GM19397 (cell line): ENCODE results near the gene GRIN2A.

Source experiments
- ATAC-seq: cut with Tn5 transposase; IDR thresholded peaks from one replicate; pipeline ENCODE4 v1.9.1; 2021; ENCODE audit warnings: mild to moderate bottlenecking, moderate library complexity; ENCODE audit not compliant: unreplicated experiment

The GRIN2A gene

DNA sequence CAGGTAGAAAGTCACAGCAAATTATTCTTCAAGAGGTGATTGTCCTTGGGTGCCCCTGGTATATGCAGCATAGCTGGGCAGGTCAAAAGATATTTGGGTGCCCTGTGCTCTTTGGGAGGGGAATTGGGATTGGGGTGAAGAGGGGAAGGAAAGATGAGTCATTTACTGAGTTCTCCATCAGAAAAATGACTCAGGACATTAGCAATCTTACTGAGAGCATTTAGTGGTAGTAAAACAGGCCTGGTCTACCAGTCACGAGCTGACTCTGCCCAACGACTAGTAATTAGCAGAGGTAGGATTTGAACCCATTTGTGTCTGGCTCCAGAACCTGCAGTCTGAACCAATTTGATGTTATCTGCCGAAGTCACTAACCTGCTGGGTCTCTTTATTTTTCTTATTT is 6.0 kb upstream of the GRIN2A start:
- no peak for ATAC-seq

DNA sequence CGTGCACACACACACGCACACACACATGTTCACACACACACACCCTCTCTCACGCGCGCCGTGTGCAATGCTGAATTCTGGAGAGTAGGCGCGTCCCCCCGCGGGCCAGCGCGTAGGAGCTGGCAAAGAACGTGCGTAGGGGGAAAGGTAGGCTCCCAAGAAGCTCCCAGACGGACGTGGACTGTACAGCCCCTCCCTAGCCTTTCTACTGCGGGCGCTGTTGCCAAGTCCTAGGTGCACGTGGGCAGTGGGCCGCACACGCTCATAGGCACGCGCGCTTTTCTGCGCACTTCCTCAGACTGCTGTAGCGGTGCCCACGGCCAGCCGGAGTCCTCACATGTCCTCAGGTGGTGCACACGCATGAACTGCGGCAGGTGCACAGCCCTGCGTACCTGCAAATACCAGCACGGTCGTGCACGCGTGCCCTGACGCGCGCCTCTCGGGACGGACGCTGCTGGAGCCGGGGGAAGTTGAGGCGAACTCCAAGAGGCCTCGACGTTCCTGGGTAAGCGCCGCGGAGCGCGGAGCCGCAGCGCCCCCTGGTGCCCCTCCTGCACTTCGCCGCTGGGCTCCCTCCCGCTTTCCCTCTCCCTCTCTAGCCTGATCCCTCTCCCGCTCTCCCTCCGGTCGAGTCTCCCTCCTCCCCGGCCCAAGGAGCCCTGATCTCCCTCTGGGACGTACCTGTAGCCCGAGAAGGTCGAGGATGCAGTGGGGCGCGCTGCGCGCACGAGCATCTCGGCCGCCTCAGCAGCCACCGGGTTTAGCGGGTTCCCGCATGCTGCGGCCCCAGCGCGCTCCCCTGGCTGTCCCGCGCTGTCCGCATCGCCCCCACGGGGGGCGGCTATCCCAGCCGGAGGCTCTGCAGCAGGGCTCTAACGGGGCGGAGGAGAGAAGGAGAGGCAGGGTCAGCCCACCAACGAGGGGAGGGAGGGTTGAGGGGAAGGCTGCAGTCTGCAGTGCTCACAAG is 749 bp downstream of the GRIN2A start:
- no peak for ATAC-seq

DNA sequence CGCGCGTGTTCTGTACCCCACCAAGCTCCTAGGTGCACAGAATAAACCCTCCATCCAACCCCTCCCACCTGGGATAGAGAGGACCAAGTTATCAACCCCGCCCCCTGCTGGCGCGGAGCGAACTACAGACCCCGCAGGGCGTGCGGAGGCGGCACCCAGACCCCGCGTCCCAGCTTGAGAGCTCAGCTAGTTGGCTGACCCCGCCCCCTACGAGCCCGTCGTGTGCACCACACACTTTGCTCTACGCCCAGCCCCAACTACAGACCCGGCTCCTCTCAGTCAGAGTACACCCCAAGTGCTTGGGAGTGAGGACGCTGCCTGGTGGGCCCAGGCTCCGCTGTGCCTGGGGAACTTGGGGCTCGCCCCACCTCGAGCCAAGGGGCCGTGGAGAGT is 1.5 kb downstream of the GRIN2A start:
- ATAC-seq, result no peak

DNA sequence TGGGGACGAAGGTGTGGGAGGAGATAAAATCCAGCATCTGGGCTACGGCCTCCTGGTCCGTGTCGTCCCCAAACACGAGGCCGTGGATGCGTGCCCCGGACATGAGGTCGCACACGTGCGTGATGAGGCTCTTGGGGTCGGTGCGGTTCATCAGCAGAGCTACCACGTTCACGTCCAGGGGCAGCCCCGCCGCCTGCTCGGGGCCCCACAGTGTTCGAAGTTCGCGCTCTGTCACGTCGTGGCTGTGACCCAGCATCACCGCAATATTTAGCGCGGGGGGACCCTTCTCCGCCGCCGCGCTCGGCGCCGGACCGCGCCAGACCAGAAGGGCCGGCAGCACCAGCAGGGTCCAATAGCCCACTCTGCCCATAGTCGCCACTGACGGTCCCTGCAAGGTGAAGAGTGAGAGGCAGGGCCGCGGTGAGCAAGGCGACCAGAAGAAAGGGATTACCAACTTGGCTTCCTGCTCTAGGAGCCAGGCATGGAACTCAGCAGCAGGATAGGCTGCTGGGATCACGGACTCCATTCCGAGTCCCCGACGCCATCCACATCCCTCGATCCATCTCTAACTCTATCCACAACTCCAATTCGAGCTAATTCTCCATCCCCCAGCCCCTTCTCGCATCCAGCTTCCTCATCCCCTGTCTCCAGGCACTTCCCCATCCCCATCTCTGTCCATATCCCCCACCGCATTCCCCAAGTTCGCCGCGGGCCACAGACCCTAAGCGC is 2.0 kb downstream of the GRIN2A start:
- ATAC-seq, result no peak

DNA sequence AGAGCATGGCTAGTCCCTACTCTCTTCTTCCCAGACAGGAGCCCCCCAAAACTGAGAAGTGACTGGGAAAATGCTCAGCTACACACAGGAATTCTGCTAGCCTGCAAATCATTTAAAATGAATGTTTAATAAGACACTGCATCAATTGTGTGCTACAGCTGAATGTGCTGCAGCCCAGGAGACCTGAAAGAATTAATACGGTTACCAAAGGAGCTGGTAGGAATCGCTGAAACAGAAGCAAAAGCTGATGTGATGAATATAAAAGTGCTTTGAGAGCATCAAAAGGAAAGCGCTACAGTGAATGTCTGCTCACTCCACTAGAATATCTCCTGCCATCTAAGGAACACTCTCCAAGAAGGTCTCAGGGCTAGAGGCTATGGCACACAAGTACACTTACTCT is 3.7 kb downstream of the GRIN2A start:
- no peak for ATAC-seq

DNA sequence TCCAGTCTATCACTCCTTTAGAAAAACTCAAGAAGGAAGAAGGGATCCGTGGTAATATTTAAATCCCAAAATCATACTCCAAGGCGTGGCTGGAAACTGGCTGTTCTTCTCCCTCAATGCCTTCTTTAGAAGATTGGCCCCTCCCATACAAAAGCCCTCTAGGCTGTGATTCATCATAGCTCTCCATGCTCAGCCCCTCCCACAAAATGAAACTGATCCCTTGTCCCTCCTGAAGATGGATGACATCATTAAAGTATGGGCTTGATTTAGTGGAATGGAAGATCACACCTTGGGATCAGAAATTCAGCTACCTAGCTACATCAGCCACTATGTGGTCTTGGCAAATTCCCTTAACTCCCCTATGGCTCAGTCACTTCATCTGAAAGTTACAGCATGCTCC is 4.1 kb downstream of the GRIN2A start:
- ATAC-seq, result no peak

DNA sequence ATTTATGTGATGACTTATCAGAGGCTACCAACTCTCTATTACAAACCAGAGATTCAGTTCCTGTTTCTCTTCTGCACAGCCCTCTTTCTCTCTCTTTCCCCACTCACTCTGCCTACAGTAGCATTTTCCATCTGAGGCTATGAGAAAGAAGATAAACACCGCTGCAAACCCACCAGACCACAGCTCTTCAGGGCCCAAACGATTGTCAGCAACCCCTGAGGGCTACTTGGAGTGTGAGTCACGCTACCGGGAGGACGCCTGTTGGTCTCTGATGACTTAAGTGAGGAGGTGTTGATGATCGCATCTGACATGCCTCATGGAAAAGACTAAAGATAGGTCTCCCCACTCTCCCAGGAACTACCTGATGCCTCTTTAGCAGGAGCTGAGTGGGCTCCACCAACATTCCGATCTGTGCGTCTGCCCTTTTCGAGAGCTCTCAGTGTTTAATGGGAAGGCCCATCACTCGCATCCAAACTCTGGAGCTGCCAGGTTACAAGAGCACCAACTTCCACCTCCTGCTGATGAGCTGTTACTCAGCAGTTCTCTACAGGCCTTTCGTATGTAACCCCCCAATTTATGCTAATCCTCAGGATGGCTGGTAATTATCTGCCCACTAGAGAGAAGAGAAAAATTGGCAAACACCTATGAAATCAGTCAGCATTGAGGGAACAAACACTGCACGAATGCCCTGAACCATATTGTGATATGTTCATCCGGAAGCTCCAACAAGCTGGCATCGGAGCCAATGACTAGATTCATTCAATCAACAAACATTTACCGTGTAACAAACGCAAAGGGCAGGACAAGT is 9.2 kb downstream of the GRIN2A start:
- ATAC-seq, result no peak

DNA sequence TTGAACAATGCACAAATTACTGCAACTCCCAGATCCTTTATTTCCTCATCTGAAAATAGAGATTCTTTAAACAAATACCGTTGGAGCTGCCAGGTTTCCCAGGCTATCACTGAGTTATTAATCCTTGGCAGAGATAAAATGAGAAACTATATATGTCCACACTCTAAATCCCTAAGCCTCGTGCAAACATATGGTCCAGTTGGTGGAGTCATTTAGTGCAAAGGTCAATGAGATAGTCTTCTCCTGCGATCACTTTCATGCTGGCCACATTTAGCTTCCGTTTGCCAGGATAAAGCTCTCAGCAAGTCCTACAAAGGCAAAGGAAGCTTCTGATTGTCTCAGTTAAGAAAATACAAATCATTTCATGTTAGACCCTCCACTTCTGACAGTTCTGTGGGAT is 11.0 kb downstream of the GRIN2A start:
- ATAC-seq, result no peak

DNA sequence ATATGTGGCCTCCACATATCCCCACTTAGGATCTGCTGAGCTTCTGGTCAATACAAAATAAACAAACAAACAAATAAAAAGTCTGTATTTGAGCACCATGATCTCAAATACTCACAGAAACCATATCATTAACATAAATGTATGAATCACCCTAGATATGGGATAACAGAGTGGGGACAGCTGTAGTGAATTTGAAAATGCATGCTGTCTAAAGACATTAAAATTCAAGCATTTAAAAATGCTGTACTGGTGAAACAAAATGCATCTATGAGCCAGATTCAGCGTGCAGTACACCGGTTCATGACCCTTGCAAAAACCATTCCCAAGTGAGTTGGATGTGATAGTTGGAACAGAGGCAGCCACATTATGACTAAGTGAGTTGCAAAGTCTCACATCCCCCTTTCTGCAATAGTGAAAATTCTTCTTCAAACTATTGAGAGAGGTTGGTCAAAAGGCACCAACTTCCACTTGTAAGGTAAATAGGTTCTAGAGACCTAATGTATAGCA is 12.3 kb downstream of the GRIN2A start:
- no peak for ATAC-seq

DNA sequence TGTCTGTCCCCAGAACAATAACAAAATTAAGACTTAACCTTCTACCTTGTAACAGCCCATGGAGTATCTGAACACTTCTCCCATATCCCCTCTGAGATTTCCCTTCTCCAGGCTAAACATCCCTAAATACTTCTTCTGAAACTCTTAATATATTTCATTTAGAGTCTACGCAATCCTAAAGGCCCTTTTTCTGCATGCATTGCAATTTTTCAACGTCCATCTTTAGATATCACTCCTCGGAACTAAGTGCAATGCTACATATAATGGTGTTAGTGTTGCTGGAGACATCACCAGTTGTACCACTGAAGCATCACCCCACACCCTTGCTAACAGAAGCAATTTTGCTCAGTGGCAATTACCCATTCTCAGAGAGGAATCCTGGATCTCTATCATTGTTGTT is 13.2 kb downstream of the GRIN2A start:
- ATAC-seq, result no peak

DNA sequence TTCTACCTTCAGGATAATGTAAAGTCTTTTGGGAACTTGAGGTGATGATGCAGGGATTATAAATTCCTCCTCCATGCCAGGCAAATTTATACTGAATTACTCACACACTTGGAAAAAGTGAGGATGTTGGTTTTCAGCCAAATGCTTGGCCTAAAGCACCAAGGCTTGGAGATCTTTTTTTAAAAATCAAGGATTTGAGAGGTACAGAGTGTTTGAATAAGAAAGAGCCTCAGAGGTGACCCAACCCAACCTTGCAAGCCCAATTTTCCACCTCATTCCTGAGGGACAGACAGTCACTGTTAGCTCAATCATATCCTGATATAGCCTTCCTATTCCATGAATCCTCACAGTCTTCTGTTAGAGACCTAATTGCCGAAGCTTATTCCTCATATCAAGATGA is 14.0 kb downstream of the GRIN2A start:
- no peak for ATAC-seq

DNA sequence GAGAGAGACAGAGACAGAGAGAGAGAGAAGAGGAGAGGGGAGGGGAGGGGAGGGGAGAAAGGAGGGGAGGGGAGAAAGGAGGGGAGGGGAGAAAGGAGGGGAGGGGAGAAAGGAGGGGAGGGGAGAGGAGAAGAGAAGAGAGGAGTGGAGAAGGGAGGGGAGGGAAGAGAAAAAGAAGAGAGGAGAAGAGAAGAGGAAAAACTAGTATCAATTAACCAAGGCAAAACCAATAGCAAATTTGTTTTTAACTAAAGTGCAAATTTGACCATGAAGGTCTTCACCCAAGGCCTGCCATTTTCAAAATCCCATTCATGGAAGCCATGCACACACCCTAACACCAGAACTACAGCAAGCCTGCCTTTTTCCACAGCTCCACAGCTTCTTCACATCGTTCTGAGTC is 16.6 kb downstream of the GRIN2A start:
- no peak for ATAC-seq

DNA sequence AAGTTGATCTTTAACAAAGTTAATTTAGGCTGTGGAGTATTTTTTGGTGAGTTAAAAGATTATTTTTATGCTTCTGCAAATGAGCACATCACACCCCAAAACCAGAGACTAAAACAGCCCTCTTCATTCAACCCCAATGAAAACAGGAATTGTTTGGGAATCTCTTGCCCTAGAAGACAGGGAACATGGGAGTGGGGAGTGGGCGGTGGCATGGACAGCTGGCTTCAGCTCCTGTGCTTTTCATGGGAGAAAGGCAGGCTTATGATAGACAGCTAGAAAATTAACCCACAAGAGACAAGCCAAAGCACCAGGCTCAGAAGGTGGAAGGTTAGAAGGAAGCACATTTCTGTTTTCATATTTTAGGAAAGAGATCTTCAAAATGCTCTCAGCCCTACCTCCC is 19.2 kb downstream of the GRIN2A start:
- no peak for ATAC-seq

DNA sequence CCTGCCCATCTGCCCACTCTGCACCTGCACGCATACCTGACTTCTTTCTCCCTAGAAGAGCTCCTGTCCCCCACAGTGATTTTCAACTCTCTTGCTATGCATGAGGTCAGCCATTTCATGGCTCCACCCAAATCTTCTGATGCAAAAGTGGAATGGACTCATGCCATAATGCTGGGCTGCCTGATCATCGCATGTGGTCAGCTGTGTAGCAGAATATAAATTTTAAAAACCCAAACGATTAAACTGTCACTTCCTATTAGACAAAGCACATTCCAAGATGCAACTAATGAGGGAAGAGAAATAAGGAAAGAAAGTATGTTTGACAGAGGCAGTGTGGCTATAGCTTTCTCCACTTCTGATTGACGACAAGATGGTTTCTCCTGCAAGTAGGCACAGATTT is 26.1 kb downstream of the GRIN2A start:
- ATAC-seq, result no peak

DNA sequence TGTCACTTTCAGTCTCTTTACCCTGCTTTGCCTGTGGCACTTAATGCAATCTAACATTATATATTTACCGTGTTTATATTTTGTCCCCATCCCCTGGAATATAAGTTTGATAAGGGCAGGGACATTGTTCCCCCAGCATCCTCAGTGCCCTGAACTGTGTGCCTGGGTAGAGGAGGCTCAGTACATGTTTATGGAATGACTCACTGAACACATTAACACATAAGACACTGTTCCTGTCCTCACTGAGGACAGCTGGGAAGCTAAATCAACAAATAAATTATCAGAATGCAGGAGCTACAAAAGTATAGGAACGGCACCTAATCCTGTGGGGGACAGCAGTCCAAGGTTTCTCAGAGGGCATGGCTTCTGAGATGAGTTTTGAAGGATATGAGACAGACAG is 27.8 kb downstream of the GRIN2A start:
- no peak for ATAC-seq

DNA sequence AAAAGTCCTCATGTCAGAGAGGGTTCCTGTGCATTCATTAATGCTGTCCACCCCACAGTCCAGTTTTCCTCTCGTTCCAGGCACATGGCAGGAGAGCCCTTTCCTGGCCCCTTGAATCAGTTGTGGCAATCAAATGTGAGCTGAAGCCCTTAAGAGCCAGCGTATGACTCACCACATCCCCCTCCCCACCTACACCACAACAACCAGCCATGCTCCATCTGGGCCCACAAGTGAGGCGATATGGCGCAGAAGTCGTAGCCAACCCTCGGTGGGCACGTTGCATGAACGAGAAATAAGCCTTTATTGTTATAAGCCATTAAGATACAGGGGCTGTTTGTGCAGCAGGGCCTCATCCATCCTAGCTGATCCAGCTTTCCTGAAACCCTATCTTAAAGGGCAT is 28.2 kb downstream of the GRIN2A start:
- no peak for ATAC-seq

DNA sequence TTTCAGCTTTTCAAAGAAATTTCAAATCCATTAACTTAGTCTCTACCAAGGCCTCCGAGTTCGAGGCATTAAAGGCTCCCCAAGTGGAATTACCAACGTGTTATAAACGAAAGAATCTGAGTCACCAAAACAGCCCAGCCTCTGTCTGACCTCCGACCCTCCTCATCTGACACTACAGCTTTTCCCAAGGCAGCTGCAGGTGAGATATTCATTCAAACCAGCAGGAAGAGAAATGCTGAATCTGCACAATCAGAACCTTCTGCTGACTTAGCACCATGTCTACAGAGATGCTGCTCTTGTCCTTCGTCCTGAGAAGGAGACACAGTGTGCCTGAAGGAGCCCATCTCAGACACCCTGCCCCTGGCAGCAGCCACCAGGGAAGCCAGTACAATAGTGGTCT is 30.5 kb downstream of the GRIN2A start:
- no peak for ATAC-seq

DNA sequence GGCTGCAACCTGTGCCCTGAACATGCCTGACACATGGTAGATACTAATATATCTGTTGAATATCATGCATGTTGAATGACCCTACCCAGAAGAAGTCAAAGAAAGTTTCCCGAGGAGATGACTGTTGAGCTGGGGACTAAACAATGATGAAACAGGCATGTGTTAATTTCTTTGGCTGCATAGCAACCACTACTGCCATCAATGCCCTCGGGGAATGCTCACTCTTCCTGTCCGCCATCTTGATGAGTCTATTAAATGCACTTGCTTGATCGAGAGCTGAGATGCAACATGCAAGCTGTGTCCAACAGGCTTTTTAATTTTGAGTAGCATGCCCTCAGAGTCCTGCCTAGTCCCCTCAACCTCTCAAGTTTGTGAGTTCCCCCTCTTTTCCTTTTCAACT is 31.3 kb downstream of the GRIN2A start:
- ATAC-seq, result no peak

DNA sequence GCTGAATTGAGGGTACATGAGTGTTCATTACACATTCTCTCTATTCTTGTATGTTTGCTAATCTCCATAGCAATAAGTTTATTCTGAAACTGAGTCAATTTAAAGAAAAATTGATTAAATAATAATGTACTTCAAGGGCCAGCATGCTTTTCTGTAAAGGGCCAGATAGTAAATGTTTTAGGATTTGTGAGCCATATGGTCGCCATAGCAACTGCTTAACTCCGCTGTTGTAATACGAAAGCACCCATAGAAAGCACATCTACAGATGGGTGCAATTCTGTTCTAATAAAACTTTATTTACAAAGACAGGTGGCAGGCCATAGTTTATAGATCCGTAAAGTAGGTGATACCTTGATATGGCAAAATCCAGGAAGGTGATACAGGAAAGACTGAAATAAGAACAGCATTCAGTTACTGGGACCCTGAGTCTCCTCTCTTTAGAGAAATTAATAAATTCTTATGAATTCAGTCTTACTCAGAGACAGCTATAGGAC is 36.6 kb downstream of the GRIN2A start:
- ATAC-seq, result no peak

DNA sequence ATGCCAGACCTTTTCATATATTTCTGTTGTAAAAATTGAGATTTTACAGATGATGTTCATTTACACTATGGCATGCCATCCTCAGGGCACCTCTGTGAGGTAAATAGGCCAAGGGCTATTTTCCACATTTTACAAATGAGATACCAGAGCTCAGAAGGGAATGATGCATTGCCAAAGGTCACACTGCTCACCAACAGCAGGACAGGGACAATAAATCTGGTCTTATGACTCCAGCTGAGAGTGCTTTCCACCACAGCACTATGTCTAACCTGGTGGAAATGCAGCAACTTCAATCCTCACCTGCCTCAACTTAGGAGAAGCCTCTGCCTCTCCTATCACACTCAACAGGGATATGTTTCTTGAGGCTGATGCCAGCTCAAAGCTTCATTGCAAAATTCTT is 40.6 kb downstream of the GRIN2A start:
- no peak for ATAC-seq

DNA sequence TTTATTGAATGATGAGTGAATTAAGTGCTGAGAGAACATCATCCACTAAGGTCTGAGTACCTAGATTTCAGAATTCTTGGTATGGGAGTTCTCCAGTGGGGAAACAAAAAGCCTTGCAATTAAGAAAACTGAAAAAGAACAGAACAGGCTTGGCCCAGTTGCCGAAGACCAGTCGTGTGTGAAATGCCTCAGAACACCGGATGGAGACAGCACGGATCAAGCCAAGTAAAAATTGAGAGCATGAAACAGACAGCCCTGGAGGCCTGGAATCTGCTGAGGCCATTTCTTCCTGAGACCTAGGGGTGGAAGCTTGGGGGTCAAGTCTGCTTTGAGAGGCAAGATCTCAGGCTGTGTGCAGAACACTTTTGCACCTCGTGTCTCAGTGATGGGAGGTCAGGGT is 43.3 kb downstream of the GRIN2A start:
- ATAC-seq, result no peak
